IMR-90 (cell line): ENCODE results near the gene POMGNT2. TPM values are rescaled to one million over a fixed set of nuclear protein-coding genes. Genes with fewer than 3 reads are reported as not detected.

Experiments
- ATAC-seq: fragments of 200-7000 bp; cut with Tn5 transposase; 2 replicates; pipeline ENCODE4 v1.9.1; 2020; ENCODE audit warnings: low read depth, mild to moderate bottlenecking, moderate library complexity
- BruUV-seq: library from RNA; stranded (reverse); fragments of 400-500 nt; replicated peaks from 2 replicates; lab custom pipeline; 2021; lab: Mats Ljungman, UMichigan
- CTCF ChIA-PET: fragments of 300-600 bp; formaldehyde crosslinking; extraction: SDS; loops from one replicate; lab custom pipeline; 2021; ENCODE audit warnings: antibody characterized with exemption; lab: Yijun Ruan, JAX
- POLR2A ChIA-PET: fragments of 300-600 bp; sonication (Branson Sonifier 250); formaldehyde crosslinking; loops from one replicate; lab custom pipeline; 2022; ENCODE audit warnings: antibody characterized with exemption; ENCODE audit not compliant: unreplicated experiment; lab: Charles Lee
- DNase-seq: peaks from one replicate; pipeline ENCODE4 v3.0.0; 2013
- H2AFZ ChIP-seq: replicated peaks from 2 replicates; pipeline ENCODE3; 2013; ENCODE audit warnings: low read length, mild to moderate bottlenecking; ENCODE audit not compliant: poor library complexity
- H2AK5ac ChIP-seq: 2 replicates; pipeline ENCODE4 v1.6.1; 2013; ENCODE audit warnings: low read depth, low read length, inconsistent platforms
- H2AK9ac ChIP-seq: replicated peaks from 2 replicates; pipeline ENCODE3; 2013; ENCODE audit warnings: mild to moderate bottlenecking, low read depth, low read length, moderate library complexity; ENCODE audit not compliant: poor library complexity
- H2BK120ac ChIP-seq: 2 replicates; pipeline ENCODE4 v1.6.1; 2013; ENCODE audit warnings: low read depth, low read length, inconsistent platforms
- H2BK15ac ChIP-seq: 3 replicates; pipeline ENCODE4 v1.6.1; 2013; ENCODE audit warnings: low read depth, low read length, inconsistent platforms
- H2BK20ac ChIP-seq: 2 replicates; pipeline ENCODE4 v1.6.1; 2013; ENCODE audit warnings: low read depth, mild to moderate bottlenecking, inconsistent platforms, low read length, moderate library complexity
- H2BK5ac ChIP-seq: 2 replicates; pipeline ENCODE4 v1.6.1; 2013; ENCODE audit warnings: mild to moderate bottlenecking, low read depth, low read length, inconsistent platforms; ENCODE audit not compliant: poor library complexity, severe bottlenecking
- H3K14ac ChIP-seq: replicated peaks from 2 replicates; pipeline ENCODE4 v1.6.1; 2013; ENCODE audit warnings: low read depth, low read length, inconsistent platforms
- H3K18ac ChIP-seq: 2 replicates; pipeline ENCODE4 v1.6.1; 2013; ENCODE audit warnings: low read depth, low read length, control low read depth
- H3K23ac ChIP-seq: 2 replicates; pipeline ENCODE4 v1.6.1; 2013; ENCODE audit warnings: low read depth, low read length, inconsistent platforms
- H3K27ac ChIP-seq: 2 replicates; pipeline ENCODE4 v1.5.1; 2013; ENCODE audit warnings: mild to moderate bottlenecking, control low read depth, low read length; ENCODE audit not compliant: insufficient read depth
- H3K27me3 ChIP-seq: 2 replicates; pipeline ENCODE4 v1.6.1; 2013; ENCODE audit warnings: low read length; ENCODE audit not compliant: control insufficient read depth, insufficient read depth
- H3K36me3 ChIP-seq: 2 replicates; pipeline ENCODE4 v1.6.1; 2013; ENCODE audit warnings: low read length, mixed read lengths; ENCODE audit not compliant: control insufficient read depth, insufficient read depth
- H3K4ac ChIP-seq: 2 replicates; pipeline ENCODE4 v1.6.1; 2013; ENCODE audit warnings: low read depth, low read length, inconsistent platforms
- H3K4me1 ChIP-seq: 2 replicates; pipeline ENCODE4 v1.6.1; 2013; ENCODE audit warnings: low read length, mixed read lengths; ENCODE audit not compliant: control insufficient read depth, insufficient read depth
- H3K4me2 ChIP-seq: 2 replicates; pipeline ENCODE4 v1.6.1; 2013; ENCODE audit warnings: low read depth, mild to moderate bottlenecking, control low read depth, low read length, moderate library complexity
- H3K4me3 ChIP-seq: 2 replicates; pipeline ENCODE4 v1.5.1; 2013; ENCODE audit warnings: low read depth, mild to moderate bottlenecking, control low read depth, low read length, moderate library complexity; ENCODE audit not compliant: insufficient read depth
- H3K56ac ChIP-seq: 2 replicates; pipeline ENCODE4 v1.6.1; 2013; ENCODE audit warnings: low read length, inconsistent platforms; ENCODE audit not compliant: insufficient read depth; ENCODE audit errors: extremely low read depth
- H3K79me1 ChIP-seq, 2 experiments: 2 replicates each; pipeline ENCODE4 v1.6.1; 2013; ENCODE audit warnings: low read length in 2 of 2, inconsistent platforms in 1 of 2, low read depth in 1 of 2
- H3K9ac ChIP-seq: 2 replicates; pipeline ENCODE4 v1.6.1; 2013; ENCODE audit warnings: low read depth, low read length, control low read depth
- H3K9me1 ChIP-seq: 2 replicates; pipeline ENCODE4 v1.6.1; 2013; ENCODE audit warnings: low read length, inconsistent platforms; ENCODE audit not compliant: insufficient read depth
- H3K9me3 ChIP-seq: 2 replicates; pipeline ENCODE4 v1.6.1; 2013; ENCODE audit warnings: low read length; ENCODE audit not compliant: control insufficient read depth, insufficient read depth
- H4K20me1 ChIP-seq: 2 replicates; pipeline ENCODE4 v1.6.1; 2013; ENCODE audit warnings: low read length, inconsistent platforms; ENCODE audit not compliant: insufficient read depth
- H4K5ac ChIP-seq: 2 replicates; pipeline ENCODE4 v1.6.1; 2013; ENCODE audit warnings: mild to moderate bottlenecking, low read depth, low read length, control low read depth
- H4K8ac ChIP-seq, 2 experiments: 2 replicates each; pipeline ENCODE4 v1.6.1; 2013; ENCODE audit warnings: low read depth in 2 of 2, low read length in 2 of 2, control low read depth in 1 of 2, inconsistent platforms in 1 of 2
- H4K91ac ChIP-seq: 2 replicates; pipeline ENCODE4 v1.6.1; 2013; ENCODE audit warnings: low read depth, low read length, inconsistent platforms; ENCODE audit not compliant: insufficient read depth
- BHLHE40 ChIP-seq: fragments of 150-350 bp; IDR thresholded peaks from 2 replicates; pipeline ENCODE4 v1.6.1; 2016; ENCODE audit warnings: mild to moderate bottlenecking, low read depth, low read length
- CEBPB ChIP-seq: IDR thresholded peaks from 2 replicates; pipeline ENCODE4 v1.6.1; 2012; ENCODE audit warnings: low read depth, low read length, improper control_type of control experiment
- CHD1 ChIP-seq: IDR thresholded peaks from 2 replicates; pipeline ENCODE4 v1.6.1; 2012; ENCODE audit warnings: low read depth, low read length, improper control_type of control experiment
- CTCF ChIP-seq: conservative IDR thresholded peaks from 2 replicates; pipeline ENCODE4 v1.5.1; 2012; ENCODE audit warnings: mild to moderate bottlenecking, low read depth, low read length, improper control_type of control experiment
- ELK1 ChIP-seq: fragments of 150-350 bp; IDR thresholded peaks from 2 replicates; pipeline ENCODE4 v1.6.1; 2016; ENCODE audit warnings: low read depth, mild to moderate bottlenecking, low read length, moderate library complexity, borderline replicate concordance
- FOS ChIP-seq: fragments of 150-350 bp; IDR thresholded peaks from 2 replicates; pipeline ENCODE4 v1.6.1; 2016; ENCODE audit warnings: low read depth, low read length
- MAFK ChIP-seq: IDR thresholded peaks from 2 replicates; pipeline ENCODE4 v1.6.1; 2012; ENCODE audit warnings: low read depth, low read length, improper control_type of control experiment
- MAZ ChIP-seq: IDR thresholded peaks from 2 replicates; pipeline ENCODE4 v1.6.1; 2012; ENCODE audit warnings: low read depth, mild to moderate bottlenecking, low read length, improper control_type of control experiment, moderate library complexity, borderline replicate concordance
- MXI1 ChIP-seq: IDR thresholded peaks from 2 replicates; pipeline ENCODE4 v1.6.1; 2012; ENCODE audit warnings: low read depth, mild to moderate bottlenecking, low read length, moderate library complexity, borderline replicate concordance
- NFE2L2 ChIP-seq: fragments of 150-350 bp; IDR thresholded peaks from 2 replicates; pipeline ENCODE4 v1.6.1; 2016; ENCODE audit warnings: low read depth, mild to moderate bottlenecking, low read length
- POLR2A ChIP-seq: IDR thresholded peaks from 2 replicates; pipeline ENCODE4 v1.6.1; 2012; ENCODE audit warnings: mild to moderate bottlenecking, low read depth, low read length
- RAD21 ChIP-seq: IDR thresholded peaks from 2 replicates; pipeline ENCODE4 v1.6.1; 2012; ENCODE audit warnings: low read length, improper control_type of control experiment
- RCOR1 ChIP-seq: IDR thresholded peaks from 2 replicates; pipeline ENCODE4 v1.6.1; 2012; ENCODE audit warnings: mild to moderate bottlenecking, low read length, improper control_type of control experiment; ENCODE audit not compliant: insufficient replicate concordance
- RFX5 ChIP-seq: IDR thresholded peaks from 2 replicates; pipeline ENCODE4 v1.8.0; 2012; ENCODE audit warnings: low read depth, mild to moderate bottlenecking, low read length, moderate library complexity
- SMC3 ChIP-seq: fragments of 150-350 bp; IDR thresholded peaks from 2 replicates; pipeline ENCODE4 v1.6.1; 2016; ENCODE audit warnings: low read depth, mild to moderate bottlenecking, antibody characterized with exemption, low read length, moderate library complexity
- USF2 ChIP-seq: fragments of 150-350 bp; IDR thresholded peaks from 2 replicates; pipeline ENCODE4 v1.6.1; 2017; ENCODE audit warnings: mild to moderate bottlenecking, antibody characterized with exemption, low read length, low read depth
- WGBS, 2 experiments: methylation state at CpG; one replicate each; pipeline versions ENCODE4 v1.1.5 to v1.1.7; 2013; ENCODE audit warnings: missing lambda C conversion rate in 2 of 2; ENCODE audit not compliant: insufficient read length in 1 of 2; ENCODE audit errors: extremely low coverage in 2 of 2; 5-methylcytosine and 5-hydroxymethylcytosine counted together
- dilution Hi-C: fragments of 300-500 bp; cut with HindIII; formaldehyde crosslinking; loops from one replicate; pipeline ENCODE4 v1.14.3; 2018; ENCODE audit warnings: low sequenced_read_pairs; ENCODE audit not compliant: unreplicated experiment
- in situ Hi-C: fragments of 300-500 bp; cut with MboI; formaldehyde crosslinking; loops from 3 replicates; pipeline ENCODE4 v1.14.3; 2019; ENCODE audit warnings: low sequenced_read_pairs, inconsistent platforms, mixed read lengths
- intact Hi-C: fragments of 100-400 bp; cut with micrococcal nuclease; formaldehyde crosslinking; loops from 2 replicates; pipeline ENCODE4 v1.10.0; 2022
- polyA plus RNA-seq, 3 experiments: library from polyadenylated mRNA; depleted of rRNA; stranded (reverse); fragments of >200 nt; gene quantifications; 2 replicates each; pipeline ENCODE4 v1.2.3, GENCODE V29; 2012; ENCODE audit warnings: low replicate concordance in 1 of 3
- total RNA-seq: library from RNA; depleted of rRNA; stranded (reverse); fragments of >200 nt; gene quantifications from 2 replicates; pipeline ENCODE4 v1.2.3, GENCODE V29; 2012

The POMGNT2 gene
- total and polyA plus RNA-seq, 2 of the 4 experiments (the other 2 are of a cell fraction): 7.5 to 16.2 TPM

GRCh38 chr3:43055393-43055792 is 50.5 kb downstream of the POMGNT2 start:
- H3K9me3 ChIP-seq: peaks cover 2% of the 10 kb centered on the region; the same call in 1 of the 2 replicates
- H4K20me1 ChIP-seq: no peaks in the 10 kb centered on the region
- no peak overlapping the region for H2AFZ ChIP-seq
- no peak overlapping the region for H4K5ac ChIP-seq
- DNase-seq: no peak
- no peak for ATAC-seq
- no peak overlapping the region for H2BK5ac ChIP-seq
- in situ Hi-C loops (no loop called here), dilution Hi-C loops (no loop called here), intact Hi-C loops (no loop called here)
- ChIA-PET POLR2A (no interaction called here), CTCF (no interaction called here)
- no peak overlapping the region for H4K8ac ChIP-seq
- H2BK20ac ChIP-seq: no peak overlapping the region
- no peak overlapping the region for H3K56ac ChIP-seq
- no peak overlapping the region for H4K91ac ChIP-seq
- H3K23ac ChIP-seq: no peak overlapping the region
- no peak overlapping the region for H3K4me3 ChIP-seq
- peak overlapping the region; percentile 58 for H2AK9ac ChIP-seq
- H3K14ac ChIP-seq: no peak overlapping the region
- H2AK5ac ChIP-seq: no peak overlapping the region
- WGBS, 2 experiments: 85% methylated on average over 3 of the region's 7 CpGs; no CpG with 5 or more reads in 1 of the 2 experiments
- no peak overlapping the region for H3K4me2 ChIP-seq
- BruUV-seq: no TSS peak
- H3K4me1 ChIP-seq: no peaks in the 10 kb centered on the region
- no peaks in the 10 kb centered on the region for H3K9me1 ChIP-seq
- H3K18ac ChIP-seq: no peak overlapping the region
- no peak overlapping the region for H3K4ac ChIP-seq
- TF ChIP-seq USF2 (no peak), MAFK (no peak), CHD1 (no peak), SMC3 (no peak), RAD21 (no peak), CTCF (no peak), MXI1 (no peak), RFX5 (no peak), NFE2L2 (no peak), BHLHE40 (no peak), ELK1 (no peak), FOS (no peak), MAZ (no peak), RCOR1 (no peak), POLR2A (no peak), CEBPB (no peak)
- no peak overlapping the region for H2BK15ac ChIP-seq
- no peaks in the 10 kb centered on the region for H3K79me1 ChIP-seq
- no peak overlapping the region for H2BK120ac ChIP-seq
- H3K27ac ChIP-seq: no peak overlapping the region
- no peak overlapping the region for H3K9ac ChIP-seq
- no peaks in the 10 kb centered on the region for H3K36me3 ChIP-seq
- H3K27me3 ChIP-seq: peaks cover 1% of the 10 kb centered on the region; the same call in 1 of the 2 replicates
